Prostate gland (tissue), 2 donors: ENCODE results near the gene CACNA2D4. TPM values are rescaled to one million over a fixed set of nuclear protein-coding genes. Genes with fewer than 3 reads are reported as not detected.

ENCODE experiments used
- DNase-seq: peaks from one replicate; pipeline ENCODE4 v3.0.0-alpha.2; 2019; ENCODE audit warnings: low spot score
- H3K27ac ChIP-seq, 2 donors: fragments of 200-600 bp; sonication (generic); 2 replicates each; pipeline ENCODE4 v1.5.1; 2017 to 2019
- H3K27me3 ChIP-seq: fragments of 200-600 bp; sonication (generic); replicated peaks from 2 replicates; pipeline ENCODE4 v1.5.1; 2019; ENCODE audit not compliant: insufficient read depth
- H3K36me3 ChIP-seq, 2 donors: fragments of 200-600 bp; sonication (generic); 1 replicate in 1 of 2; 2 replicates in 1 of 2; pipeline versions ENCODE4 v1.5.1 to v1.8.1; 2017 to 2019
- H3K4me1 ChIP-seq: fragments of 200-600 bp; sonication (generic); replicated peaks from 2 replicates; pipeline ENCODE4 v1.5.1; 2019
- H3K4me3 ChIP-seq, 2 donors: fragments of 200-600 bp; sonication (generic); 2 replicates each; pipeline ENCODE4 v1.5.1; 2017 to 2019
- H3K9me3 ChIP-seq: fragments of 200-600 bp; sonication (generic); 2 replicates; pipeline ENCODE4 v1.5.1; 2017
- CTCF ChIP-seq, 4 experiments: fragments of 200-600 bp in 2 of 4; fragments of 450-650 bp in 2 of 4; sonication (generic) in 2 of 4; IDR thresholded peaks; 1 replicate in 3 of 4; 2 replicates in 1 of 4; pipeline ENCODE4 v1.5.1; 2016 to 2019; ENCODE audit warnings: antibody characterized with exemption in 4 of 4, mild to moderate bottlenecking in 2 of 4, moderate library complexity in 2 of 4
- POLR2A ChIP-seq: fragments of 450-650 bp; IDR thresholded peaks from one replicate; pipeline ENCODE4 v1.6.1; 2016; ENCODE audit warnings: antibody characterized with exemption, mild to moderate bottlenecking
- POLR2AphosphoS5 ChIP-seq: sonication (generic); formaldehyde crosslinking; IDR thresholded peaks from one replicate; pipeline ENCODE4 v1.6.1; 2017; ENCODE audit warnings: antibody characterized with exemption
- WGBS: methylation state at CpG from one replicate; pipeline ENCODE4 v1.1.5; 2018; 5-methylcytosine and 5-hydroxymethylcytosine counted together
- intact Hi-C: fragments of 100-400 bp; cut with DNase I; formaldehyde crosslinking; loops from one replicate; pipeline ENCODE4 v1.14.2; 2022
- total RNA-seq, 2 donors: library from RNA; depleted of rRNA; stranded (reverse); fragments of >200 nt; gene quantifications; one replicate each; pipeline ENCODE4 v1.1.0, GENCODE V29; 2016

The CACNA2D4 gene
- total RNA-seq, 2 donors from 2014 or later = 1.4 to 9.4 TPM

GRCh38 chr12:1848146-1848545 is 70.3 kb downstream of the CACNA2D4 start:
- Histone ChIP-seq H3K4me3 (no peak overlapping the region), H3K27ac (no peak overlapping the region), H3K4me1 (no peaks in the 10 kb centered on the region), H3K27me3 (no peaks in the 10 kb centered on the region), H3K36me3 (no peaks in the 10 kb centered on the region), H3K9me3 (no peaks in the 10 kb centered on the region)
- TF ChIP-seq POLR2AphosphoS5 (no peak), POLR2A (no peak), CTCF (IDR thresholded peaks at IDR 0.05) (no peak)
- DNase-seq = no peak
- intact Hi-C loops = no loop called here
- 47% methylated on average over 10 of the region's 10 CpGs for WGBS

- intact Hi-C loops = no loop called here
- DNase-seq = no peak
- Histone ChIP-seq H3K27ac (no peak overlapping the region), H3K27me3 (no peaks in the 10 kb centered on the region), H3K9me3 (no peaks in the 10 kb centered on the region), H3K36me3 (no peaks in the 10 kb centered on the region), H3K4me3 (no peak overlapping the region), H3K4me1 (no peaks in the 10 kb centered on the region)
- TF ChIP-seq POLR2A (no peak), CTCF (IDR thresholded peaks at IDR 0.05) (no peak), POLR2AphosphoS5 (no peak)
- WGBS = 77% methylated on average over 4 of the region's 4 CpGs
Observed at GRCh38 chr12:1847411-1847810, 71.0 kb downstream of the CACNA2D4 start.

- no peak for TF ChIP-seq POLR2A
- Histone ChIP-seq H3K4me3 (no peak overlapping the region), H3K9me3 (no peaks in the 10 kb centered on the region), H3K27ac (no peak overlapping the region), H3K36me3 (no peaks in the 10 kb centered on the region), H3K4me1 (no peaks in the 10 kb centered on the region), H3K27me3 (peaks cover 6% of the 10 kb centered on the region)
- DNase-seq = no peak
- 91% methylated on average over 23 of the region's 24 CpGs for WGBS
- intact Hi-C loops = no loop called here
Observed at GRCh38 chr12:1846421-1847405, 71.7 kb downstream of the CACNA2D4 start.

GRCh38 chr12:1845886-1846285 is 72.6 kb downstream of the CACNA2D4 start:
- TF ChIP-seq POLR2A = no peak
- no peak for TF ChIP-seq POLR2AphosphoS5
- no peak for TF ChIP-seq CTCF (IDR thresholded peaks at IDR 0.05)
- no peaks in the 10 kb centered on the region for H3K9me3 ChIP-seq
- H3K27me3 ChIP-seq = peaks cover 6% of the 10 kb centered on the region
- intact Hi-C loops = no loop called here
- H3K27ac ChIP-seq = no peak overlapping the region
- DNase-seq = no peak
- no peak overlapping the region for H3K4me3 ChIP-seq
- 96% methylated on average over 5 of the region's 5 CpGs for WGBS
- no peaks in the 10 kb centered on the region for H3K4me1 ChIP-seq
- no peaks in the 10 kb centered on the region for H3K36me3 ChIP-seq

- H3K27me3 ChIP-seq = peaks cover 6% of the 10 kb centered on the region
- DNase-seq = no peak
- no peak overlapping the region for H3K4me3 ChIP-seq
- WGBS = 71% methylated on average over 14 of the region's 14 CpGs
- H3K27ac ChIP-seq = no peak overlapping the region
- H3K36me3 ChIP-seq = no peaks in the 10 kb centered on the region
- H3K9me3 ChIP-seq = no peaks in the 10 kb centered on the region
- no peak for TF ChIP-seq POLR2AphosphoS5
- TF ChIP-seq POLR2A = no peak
- TF ChIP-seq CTCF (IDR thresholded peaks at IDR 0.05) = no peak
- intact Hi-C loops = no loop called here
- no peaks in the 10 kb centered on the region for H3K4me1 ChIP-seq
Observed at GRCh38 chr12:1845427-1845826, 73.0 kb downstream of the CACNA2D4 start.
